IgD-negative memory B cell (primary cell): ENCODE results near the gene ZDHHC14. TPM values are rescaled to one million over a fixed set of nuclear protein-coding genes. Genes with fewer than 3 reads are reported as not detected.

Experiments used
- H3K27ac Mint-ChIP-seq, 3 donors: one replicate each; pipeline ENCODE4 v1.8.0; 2020 to 2022; ENCODE audit warnings: mild to moderate bottlenecking in 3 of 3, mixed read lengths in 3 of 3, moderate library complexity in 1 of 3
- H3K27me3 Mint-ChIP-seq: one replicate; pipeline ENCODE4 v1.8.0; 2021; ENCODE audit warnings: mixed read lengths
- H3K36me3 Mint-ChIP-seq: one replicate; pipeline ENCODE4 v1.8.0; 2020; ENCODE audit warnings: mild to moderate bottlenecking, mixed read lengths
- H3K4me1 Mint-ChIP-seq, 3 donors: one replicate each; pipeline ENCODE4 v1.8.0; 2020 to 2022; ENCODE audit warnings: mixed read lengths in 3 of 3, mild to moderate bottlenecking in 1 of 3
- H3K4me3 Mint-ChIP-seq, 4 donors: one replicate each; pipeline ENCODE4 v1.8.0; 2020 to 2022; ENCODE audit warnings: mild to moderate bottlenecking in 4 of 4, mixed read lengths in 4 of 4, moderate library complexity in 3 of 4
- H3K9me3 Mint-ChIP-seq, 3 donors: one replicate each; pipeline ENCODE4 v1.8.0; 2020 to 2021; ENCODE audit warnings: mixed read lengths in 3 of 3, mild to moderate bottlenecking in 1 of 3
- polyA plus RNA-seq: library from polyadenylated mRNA; unstranded; fragments of 300-500 nt; fragmentation: Illumina TruSeq; gene quantifications from one replicate; pipeline ENCODE4 v1.2.3, GENCODE V29; 2021

ZDHHC14 gene
- polyA plus RNA-seq, 1 donor from 2014 or later: 13.5 TPM

DNA sequence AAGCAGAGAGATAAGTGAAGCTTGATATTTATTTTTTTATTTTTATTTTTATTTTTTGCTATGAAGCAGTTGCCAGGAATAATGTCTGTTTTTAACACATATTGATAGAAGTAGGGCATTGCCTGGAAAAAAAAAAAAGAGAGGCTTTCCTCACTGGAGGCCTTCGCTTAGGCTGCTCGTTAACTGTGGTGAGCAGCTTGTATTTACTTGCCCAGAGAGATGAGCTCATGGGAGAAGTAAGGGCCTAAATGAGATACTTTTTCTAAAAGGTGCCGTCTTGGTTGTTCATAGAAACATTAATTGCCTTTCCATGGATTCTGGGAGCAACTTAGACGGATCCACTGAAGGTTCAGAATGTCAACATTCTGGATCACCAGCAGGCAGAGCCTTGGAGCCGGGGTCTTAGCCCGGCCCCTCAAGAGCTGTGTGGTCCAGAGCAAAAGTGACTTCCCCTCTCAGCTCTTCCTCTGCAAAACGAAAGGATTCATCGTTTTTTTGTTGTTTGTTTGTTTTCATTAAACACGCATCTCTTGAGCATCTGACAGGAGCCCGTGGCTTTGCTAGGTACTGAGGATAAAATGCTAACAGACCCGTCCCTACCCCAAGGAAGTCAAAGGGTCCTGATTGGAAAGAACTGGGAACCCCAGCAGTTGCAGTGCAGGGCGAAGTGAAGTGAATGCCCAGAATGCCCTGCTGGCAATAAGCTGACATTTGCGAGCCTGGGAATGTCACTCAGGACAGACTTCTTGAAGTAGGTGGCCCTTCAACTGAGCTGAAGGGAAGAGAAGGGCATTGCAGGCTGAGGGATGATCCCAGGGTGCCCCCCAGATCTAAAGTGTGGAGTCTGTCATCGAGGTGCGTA, 138.5 kb downstream of the ZDHHC14 start:
- Mint-ChIP-seq H3K27me3 (no peaks in the 10 kb centered on the region), H3K27ac (no peak overlapping the region), H3K4me3 (no peak overlapping the region), H3K9me3 (no peaks in the 10 kb centered on the region), H3K36me3 (peaks cover 15% of the 10 kb centered on the region), H3K4me1 (peaks cover 10 to 23% (median 14%) of the 10 kb centered on the region in 3 donors)

DNA sequence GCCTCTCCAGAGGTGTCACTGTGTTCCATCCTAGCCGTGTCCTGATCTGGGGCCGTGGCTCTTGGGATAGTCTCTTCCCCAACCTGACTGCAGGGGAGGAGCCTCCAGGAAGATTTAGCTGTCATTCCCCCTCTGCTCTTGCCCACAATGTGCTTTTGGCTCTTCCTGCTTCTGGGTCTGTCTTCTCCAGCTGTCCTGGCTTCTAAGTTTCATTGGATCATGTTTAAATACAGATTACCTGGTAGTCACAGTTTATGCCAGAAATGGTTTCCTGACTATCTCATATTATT, 139.1 kb downstream of the ZDHHC14 start:
- Mint-ChIP-seq H3K27me3 (no peaks in the 10 kb centered on the region), H3K36me3 (peaks cover 12% of the 10 kb centered on the region), H3K27ac (peak overlapping the region; percentile 16 to 71 (median 47)), H3K9me3 (no peaks in the 10 kb centered on the region), H3K4me1 (peaks cover 7 to 23% (median 14%) of the 10 kb centered on the region in 3 donors), H3K4me3 (no peak overlapping the region)

DNA sequence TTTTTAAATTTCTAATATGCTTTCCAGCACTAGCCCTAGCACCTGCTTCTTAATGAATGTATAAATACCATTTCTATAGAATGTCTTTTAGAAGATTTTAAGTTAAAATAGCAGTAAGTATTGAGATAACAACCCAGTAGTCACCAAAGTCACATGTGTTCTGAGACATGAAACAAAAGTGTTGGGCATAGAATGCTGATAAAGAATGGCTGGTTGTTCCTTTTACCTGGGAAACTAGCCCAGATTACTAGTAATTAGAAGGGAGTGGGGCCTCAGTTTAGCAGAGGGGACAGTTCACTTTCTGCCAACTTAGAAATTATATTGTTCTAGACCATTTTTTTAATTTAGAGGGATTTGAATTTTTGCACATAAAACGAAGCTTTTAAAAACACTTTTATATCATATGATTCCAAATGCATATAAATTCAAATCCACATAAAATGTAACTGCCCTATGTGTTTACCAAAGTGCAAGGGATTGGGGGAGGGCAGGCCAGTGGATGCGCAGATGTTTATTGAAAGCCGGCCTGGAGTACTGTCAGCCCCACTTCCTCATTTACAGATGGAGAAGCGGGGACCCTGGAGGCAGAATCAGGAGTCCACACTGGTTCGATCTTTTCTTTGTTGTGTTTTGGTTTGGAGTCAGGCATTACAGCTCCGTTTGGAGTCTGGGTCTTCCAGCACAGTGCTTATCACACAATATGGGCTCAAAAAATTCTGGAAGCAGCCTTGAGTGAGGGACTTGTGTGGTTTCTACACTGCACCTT, 139.8 kb downstream of the ZDHHC14 start:
- Mint-ChIP-seq H3K36me3 (peaks cover 8% of the 10 kb centered on the region), H3K4me1 (peaks cover 5 to 25% (median 16%) of the 10 kb centered on the region in 3 donors), H3K27me3 (no peaks in the 10 kb centered on the region), H3K27ac (peak overlapping the region in 2 of 3 donors; percentile 16 to 71), H3K4me3 (peak overlapping the region in 1 of 4 donors; percentile 17), H3K9me3 (no peaks in the 10 kb centered on the region)

DNA sequence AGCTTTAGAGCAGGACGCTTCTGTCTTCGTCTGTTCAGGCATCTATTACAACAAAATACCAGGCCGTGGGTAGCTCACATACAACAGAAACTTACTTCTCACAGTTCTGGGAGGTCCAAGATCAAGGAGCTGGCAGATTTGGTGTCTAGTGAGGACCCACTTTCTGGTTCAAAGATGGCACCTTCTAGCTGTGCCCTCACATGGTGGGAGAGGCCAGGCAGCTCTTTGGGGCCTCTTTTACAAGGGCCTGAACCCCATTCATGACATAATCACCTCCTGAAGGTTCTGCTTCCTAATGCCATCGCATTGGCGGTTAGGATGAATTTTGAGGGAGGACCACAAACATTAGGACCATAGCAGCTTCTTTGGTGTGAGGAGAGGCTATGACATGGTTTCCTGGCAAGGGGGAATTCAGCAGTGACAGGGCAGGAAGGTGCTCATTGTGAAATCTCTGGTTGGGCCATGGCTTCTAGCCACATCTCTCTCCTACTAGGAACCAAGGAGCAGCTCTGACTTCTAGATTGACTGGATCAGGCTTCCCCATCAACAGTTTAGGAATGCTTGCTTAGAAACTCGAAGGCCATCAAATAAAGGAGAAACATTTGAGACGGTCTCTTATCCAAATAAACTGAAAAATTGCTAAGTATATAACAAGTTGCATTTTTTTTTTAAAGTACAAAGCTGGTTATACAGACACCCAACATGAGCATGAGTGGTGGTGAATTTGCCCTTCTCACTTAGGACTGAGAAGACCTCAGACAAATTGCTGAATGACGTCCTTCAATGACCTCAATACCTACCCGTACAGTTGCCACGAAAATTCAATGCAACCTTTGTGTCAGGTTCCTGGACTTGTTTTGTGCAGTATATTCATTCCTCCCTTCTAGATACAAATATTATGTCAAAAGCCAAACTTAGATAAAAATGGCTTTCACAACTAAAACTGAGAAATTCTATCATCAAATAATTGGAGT, 140.7 kb downstream of the ZDHHC14 start:
- Mint-ChIP-seq H3K4me3 (peak overlapping the region in 1 of 4 donors; percentile 17), H3K4me1 (peaks cover 5 to 33% (median 20%) of the 10 kb centered on the region in 3 donors), H3K9me3 (no peaks in the 10 kb centered on the region), H3K27me3 (no peaks in the 10 kb centered on the region), H3K36me3 (peaks cover 9% of the 10 kb centered on the region), H3K27ac (peak overlapping the region in 1 of 3 donors; percentile 35)

DNA sequence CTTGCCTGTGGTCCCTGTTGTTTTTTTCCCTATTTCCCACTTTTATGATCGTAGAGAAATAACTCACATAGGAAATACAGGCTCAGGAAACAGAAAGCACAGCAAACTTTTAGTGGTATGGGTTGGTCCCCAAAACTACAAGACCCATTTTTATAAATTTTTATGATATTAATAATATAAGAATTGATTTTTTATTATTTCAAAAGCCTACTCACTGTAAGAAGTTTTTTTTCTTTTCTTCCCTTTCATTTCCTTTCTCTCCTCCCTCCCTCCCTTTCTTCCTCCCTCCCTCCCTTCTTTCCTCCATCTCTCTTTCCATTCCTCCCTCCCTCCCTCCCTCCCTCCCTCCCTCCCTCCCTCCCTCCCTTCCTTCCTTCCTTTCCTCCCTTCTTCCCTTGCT, 141.5 kb downstream of the ZDHHC14 start:
- H3K4me1 Mint-ChIP-seq: peaks cover 14 to 41% (median 25%) of the 10 kb centered on the region in 3 donors
- H3K4me3 Mint-ChIP-seq: peak overlapping the region in 1 of 4 donors; percentile 71
- H3K36me3 Mint-ChIP-seq: peaks cover 11% of the 10 kb centered on the region
- no peak overlapping the region for H3K27ac Mint-ChIP-seq
- H3K27me3 Mint-ChIP-seq: no peaks in the 10 kb centered on the region
- H3K9me3 Mint-ChIP-seq: no peaks in the 10 kb centered on the region

DNA sequence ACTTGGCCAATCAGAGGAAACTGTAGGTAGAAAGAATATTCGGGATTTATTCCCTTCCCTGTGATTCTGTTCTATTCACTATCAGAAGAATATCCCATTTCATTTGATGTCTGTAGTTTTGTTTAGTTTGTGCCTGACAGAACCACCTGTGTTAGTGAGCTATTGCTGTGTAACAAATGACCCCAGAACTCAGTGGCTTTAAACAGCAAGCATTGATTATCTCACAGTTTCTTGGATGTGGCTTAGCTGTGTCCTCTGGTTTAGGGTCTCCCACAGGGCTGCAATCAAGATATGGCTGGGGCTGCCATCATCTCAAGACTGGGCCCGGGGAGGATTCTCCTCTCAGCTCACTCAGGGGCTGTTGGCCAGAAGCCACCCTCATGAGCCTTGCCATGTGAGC, 143.7 kb downstream of the ZDHHC14 start:
- H3K36me3 Mint-ChIP-seq: peaks cover 14% of the 10 kb centered on the region
- H3K27me3 Mint-ChIP-seq: no peaks in the 10 kb centered on the region
- H3K4me3 Mint-ChIP-seq: peak overlapping the region in 1 of 4 donors; percentile 17
- peaks cover 31 to 53% (median 42%) of the 10 kb centered on the region in 3 donors for H3K4me1 Mint-ChIP-seq
- no peak overlapping the region for H3K27ac Mint-ChIP-seq
- no peaks in the 10 kb centered on the region for H3K9me3 Mint-ChIP-seq

DNA sequence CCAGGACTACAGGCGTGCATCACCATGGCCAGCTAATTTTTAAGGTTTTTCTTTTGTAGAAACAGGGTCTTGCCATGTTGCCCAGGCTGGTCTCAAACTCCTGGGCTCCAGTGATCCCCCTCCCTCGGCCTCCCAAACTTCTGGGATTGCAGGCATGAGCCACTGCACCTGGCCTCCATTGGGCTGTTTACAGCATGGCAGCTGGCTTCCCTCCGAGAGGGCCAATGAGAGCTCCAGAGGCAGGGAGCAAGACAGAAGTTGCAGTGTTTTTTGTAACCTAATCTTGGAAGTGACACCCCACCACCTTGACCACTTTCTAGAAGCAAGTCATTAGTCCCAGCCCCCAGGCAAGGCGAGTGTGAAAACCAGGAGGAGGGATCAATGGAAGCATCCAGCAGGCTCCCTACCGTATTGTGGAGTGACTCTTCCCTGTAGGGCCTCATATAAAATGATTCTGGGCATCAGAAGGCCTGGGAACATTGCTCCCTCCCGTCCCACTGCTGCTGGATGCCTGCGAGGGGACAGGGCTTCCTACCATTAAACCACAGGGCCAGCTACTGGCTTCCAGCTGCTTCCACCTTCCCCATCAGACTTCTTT, 144.4 kb downstream of the ZDHHC14 start:
- peaks cover 31 to 51% (median 41%) of the 10 kb centered on the region in 3 donors for H3K4me1 Mint-ChIP-seq
- H3K4me3 Mint-ChIP-seq: no peak overlapping the region
- H3K36me3 Mint-ChIP-seq: peaks cover 14% of the 10 kb centered on the region
- peak overlapping the region in 1 of 3 donors; percentile 65 for H3K27ac Mint-ChIP-seq
- no peaks in the 10 kb centered on the region for H3K9me3 Mint-ChIP-seq
- H3K27me3 Mint-ChIP-seq: no peaks in the 10 kb centered on the region

DNA sequence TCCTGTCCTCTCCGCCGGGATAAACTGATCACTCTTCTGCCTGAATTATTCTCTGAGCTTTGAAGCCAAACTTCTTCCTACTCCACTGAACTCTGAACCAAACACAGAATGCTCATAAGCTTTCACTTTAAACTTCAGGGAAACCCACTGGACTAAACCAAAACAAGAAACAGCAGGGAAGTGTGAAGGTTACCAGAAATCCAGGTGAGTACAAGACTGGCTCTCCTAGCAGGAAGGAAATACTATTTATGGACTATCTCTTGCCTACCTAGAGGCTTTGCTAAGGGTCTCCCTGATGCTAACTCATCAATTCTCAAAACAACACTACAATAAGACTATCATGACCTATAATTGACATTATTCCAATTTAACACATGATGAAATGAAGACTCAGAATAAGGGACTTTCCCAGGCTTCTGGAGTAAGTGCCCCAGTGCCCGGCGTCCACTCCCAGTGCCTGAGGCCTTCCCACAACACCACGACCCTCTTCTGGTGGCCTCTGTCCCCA, 145.0 kb downstream of the ZDHHC14 start:
- Mint-ChIP-seq H3K9me3 (no peaks in the 10 kb centered on the region), H3K36me3 (peaks cover 14% of the 10 kb centered on the region), H3K4me1 (peaks cover 31 to 51% (median 37%) of the 10 kb centered on the region in 3 donors), H3K27ac (peak overlapping the region in 1 of 3 donors; percentile 65), H3K27me3 (no peaks in the 10 kb centered on the region), H3K4me3 (no peak overlapping the region)

DNA sequence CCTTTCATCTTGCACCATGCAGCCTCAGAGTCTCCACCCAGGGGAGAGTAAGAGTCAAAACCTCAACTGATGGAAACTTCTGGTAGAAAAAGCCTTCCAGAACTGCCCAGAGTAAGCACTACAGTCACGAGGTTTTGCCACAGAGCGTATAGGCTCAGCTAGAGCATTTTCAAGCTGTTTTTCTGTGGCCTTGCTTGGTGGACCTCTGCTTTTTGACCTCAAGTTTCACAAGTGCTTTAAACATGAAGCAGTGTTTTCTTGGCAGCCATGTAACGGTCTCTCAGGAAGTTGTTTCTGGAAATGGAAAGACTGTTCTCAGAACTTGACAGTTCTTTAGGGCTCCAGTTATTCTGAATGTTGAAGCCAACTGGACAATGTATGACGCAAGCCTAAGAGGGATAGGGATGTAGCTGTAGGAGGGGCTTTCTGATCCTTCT, 146.5 kb downstream of the ZDHHC14 start:
- Mint-ChIP-seq H3K4me3 (peak overlapping the region in 2 of 4 donors; percentile 34 to 35), H3K27ac (peak overlapping the region in 1 of 3 donors; percentile 48), H3K36me3 (peaks cover 14% of the 10 kb centered on the region), H3K27me3 (no peaks in the 10 kb centered on the region), H3K4me1 (peaks cover 31 to 45% (median 37%) of the 10 kb centered on the region in 3 donors), H3K9me3 (no peaks in the 10 kb centered on the region)

DNA sequence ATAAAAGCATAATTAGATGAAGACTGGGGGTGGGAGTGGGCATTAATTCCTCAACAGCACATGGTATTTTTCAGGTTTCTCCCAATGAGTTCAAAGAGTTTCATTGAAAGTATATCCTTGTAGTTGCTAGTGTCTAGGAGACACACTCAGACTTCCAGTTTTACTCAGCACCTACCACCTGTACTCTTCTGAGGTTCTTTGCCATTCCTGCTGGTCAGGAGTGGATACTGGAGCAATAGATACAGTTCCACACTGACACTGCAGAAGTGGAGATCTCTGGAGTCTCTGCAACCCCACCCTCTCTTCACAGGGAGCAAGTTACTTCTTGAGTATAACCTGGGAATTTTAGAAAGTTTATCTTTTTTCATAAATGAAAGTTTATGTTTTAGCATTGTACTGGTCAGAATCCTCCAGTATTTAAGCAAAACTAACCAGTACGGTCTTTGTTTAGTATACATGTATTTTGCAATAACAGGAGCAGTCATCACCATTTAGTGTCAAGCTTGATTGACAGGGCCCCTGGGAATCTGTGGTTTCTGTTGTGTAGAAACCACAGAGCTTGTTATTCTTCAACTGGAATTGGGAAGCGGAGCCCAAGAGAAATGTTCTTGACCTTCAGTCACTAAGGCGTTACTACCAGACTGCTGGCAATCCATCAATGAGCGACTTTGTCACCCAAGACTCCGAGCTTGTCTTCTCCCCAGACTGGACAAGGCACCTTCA, 148.1 kb downstream of the ZDHHC14 start:
- peak overlapping the region in 1 of 3 donors; percentile 22 for H3K27ac Mint-ChIP-seq
- peak overlapping the region in 2 of 4 donors; percentile 28 to 71 for H3K4me3 Mint-ChIP-seq
- peaks cover 29 to 50% (median 45%) of the 10 kb centered on the region in 3 donors for H3K4me1 Mint-ChIP-seq
- no peaks in the 10 kb centered on the region for H3K9me3 Mint-ChIP-seq
- peaks cover 8% of the 10 kb centered on the region for H3K36me3 Mint-ChIP-seq
- no peaks in the 10 kb centered on the region for H3K27me3 Mint-ChIP-seq

DNA sequence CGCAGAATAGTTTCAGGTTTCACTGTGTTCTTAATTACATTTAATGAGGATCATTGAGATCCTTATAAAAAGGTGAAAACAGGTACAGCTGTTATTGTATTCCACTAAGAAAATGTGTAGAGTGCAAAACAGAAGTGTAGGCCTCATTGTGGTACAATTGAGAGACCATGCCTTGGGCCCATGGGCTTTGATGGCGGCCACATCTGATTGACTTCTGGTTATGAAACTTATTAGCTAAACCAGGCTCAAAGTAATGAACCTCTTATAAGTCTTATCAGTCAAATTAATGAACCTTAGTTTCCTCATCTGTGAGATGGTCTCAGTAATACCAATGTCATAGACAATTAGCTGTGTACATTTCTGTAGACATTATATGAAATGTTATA, 148.7 kb downstream of the ZDHHC14 start:
- H3K4me1 Mint-ChIP-seq: peaks cover 29 to 51% (median 46%) of the 10 kb centered on the region in 3 donors
- peak overlapping the region in 1 of 4 donors; percentile 71 for H3K4me3 Mint-ChIP-seq
- no peaks in the 10 kb centered on the region for H3K9me3 Mint-ChIP-seq
- peak overlapping the region in 1 of 3 donors; percentile 22 for H3K27ac Mint-ChIP-seq
- H3K27me3 Mint-ChIP-seq: no peaks in the 10 kb centered on the region
- peaks cover 8% of the 10 kb centered on the region for H3K36me3 Mint-ChIP-seq

DNA sequence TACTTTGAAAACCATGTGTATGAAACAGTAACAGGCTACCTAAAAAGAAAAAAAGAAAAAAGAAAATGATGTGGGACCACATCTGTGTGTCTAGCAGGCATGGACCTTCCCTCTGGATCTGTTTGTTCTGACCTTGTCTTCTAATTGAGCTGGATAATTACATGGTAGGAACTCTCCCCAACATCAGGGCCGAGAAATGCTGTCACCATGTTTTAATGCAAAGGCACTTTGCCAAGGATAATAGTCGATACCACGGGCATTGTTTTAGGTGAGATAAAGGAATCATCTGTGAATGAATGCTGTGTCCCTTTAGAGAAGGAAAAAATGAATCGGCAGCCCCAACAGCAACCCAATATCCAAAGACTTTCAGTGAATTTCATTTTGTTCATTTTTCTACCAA, 149.1 kb downstream of the ZDHHC14 start:
- Mint-ChIP-seq H3K4me1 (peaks cover 34 to 55% (median 50%) of the 10 kb centered on the region in 3 donors), H3K4me3 (peak overlapping the region in 1 of 4 donors; percentile 75), H3K9me3 (no peaks in the 10 kb centered on the region), H3K27me3 (no peaks in the 10 kb centered on the region), H3K27ac (no peak overlapping the region), H3K36me3 (peaks cover 8% of the 10 kb centered on the region)

DNA sequence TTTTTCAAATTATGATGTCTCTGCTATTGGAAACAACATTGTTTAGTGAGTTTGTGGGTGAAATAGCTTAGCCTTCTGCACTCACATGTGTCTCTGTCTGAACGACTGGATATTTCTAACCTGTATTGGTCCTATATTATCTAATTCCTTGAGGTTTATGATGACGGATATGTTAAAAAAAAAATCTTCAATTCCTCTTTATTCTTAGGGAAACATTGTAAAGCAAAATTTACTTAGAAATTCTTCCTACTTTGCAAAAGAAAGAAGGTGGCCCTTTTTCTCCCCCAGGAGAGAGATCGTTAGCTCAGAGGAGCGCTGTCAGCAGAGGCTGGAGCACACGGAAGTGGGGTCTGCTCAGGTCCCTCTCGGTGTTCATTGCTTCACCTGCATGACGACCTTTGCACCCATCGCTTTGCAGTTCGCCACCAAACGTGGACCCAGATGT, 149.8 kb downstream of the ZDHHC14 start:
- Mint-ChIP-seq H3K36me3 (peaks cover 8% of the 10 kb centered on the region), H3K4me1 (peaks cover 40 to 60% (median 54%) of the 10 kb centered on the region in 3 donors), H3K4me3 (no peak overlapping the region), H3K27me3 (no peaks in the 10 kb centered on the region), H3K9me3 (no peaks in the 10 kb centered on the region), H3K27ac (no peak overlapping the region)
